ENCODE results near the gene PRR7. TPM values are rescaled to one million over a fixed set of nuclear protein-coding genes. Genes with fewer than 3 reads are reported as not detected.

PRR7 gene
- total and polyA plus RNA-seq, 2 experiments from 2014 or later = 7.6 to 9.7 TPM

GRCh38 chr5:177490992-177491391 is 44.4 kb downstream of the PRR7 start (continued):
- TF ChIP-seq, protein P1, sequence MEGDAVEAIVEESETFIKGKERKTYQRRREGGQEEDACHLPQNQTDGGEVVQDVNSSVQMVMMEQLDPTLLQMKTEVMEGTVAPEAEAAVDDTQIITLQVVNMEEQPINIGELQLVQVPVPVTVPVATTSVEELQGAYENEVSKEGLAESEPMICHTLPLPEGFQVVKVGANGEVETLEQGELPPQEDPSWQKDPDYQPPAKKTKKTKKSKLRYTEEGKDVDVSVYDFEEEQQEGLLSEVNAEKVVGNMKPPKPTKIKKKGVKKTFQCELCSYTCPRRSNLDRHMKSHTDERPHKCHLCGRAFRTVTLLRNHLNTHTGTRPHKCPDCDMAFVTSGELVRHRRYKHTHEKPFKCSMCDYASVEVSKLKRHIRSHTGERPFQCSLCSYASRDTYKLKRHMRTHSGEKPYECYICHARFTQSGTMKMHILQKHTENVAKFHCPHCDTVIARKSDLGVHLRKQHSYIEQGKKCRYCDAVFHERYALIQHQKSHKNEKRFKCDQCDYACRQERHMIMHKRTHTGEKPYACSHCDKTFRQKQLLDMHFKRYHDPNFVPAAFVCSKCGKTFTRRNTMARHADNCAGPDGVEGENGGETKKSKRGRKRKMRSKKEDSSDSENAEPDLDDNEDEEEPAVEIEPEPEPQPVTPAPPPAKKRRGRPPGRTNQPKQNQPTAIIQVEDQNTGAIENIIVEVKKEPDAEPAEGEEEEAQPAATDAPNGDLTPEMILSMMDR (conservative IDR thresholded peaks at IDR 0.05; ENCODE audit: low read depth in 2 of 2) = no peak
- TF ChIP-seq REST (IDR thresholded peaks at IDR 0.05; ENCODE audit: unreplicated experiment) = no peak

GRCh38 chr5:177491429-177491945 is 44.9 kb downstream of the PRR7 start:
- Histone ChIP-seq H3K27me3 (ENCODE audit: insufficient read depth) (no peaks in the 10 kb centered on the region), H3F3A (replicated peaks; ENCODE audit: low read depth) (peaks cover 39% of the 10 kb centered on the region; the same call in 1 of the 2 replicates), H3K4me1 (ENCODE audit: insufficient read depth) (peaks cover 30% of the 10 kb centered on the region), H4K20me1 (replicated peaks; ENCODE audit: insufficient read depth) (no peaks in the 10 kb centered on the region; the same call in 1 of the 2 replicates), H3K79me2 (replicated peaks; ENCODE audit: insufficient read depth) (peaks cover 19% of the 10 kb centered on the region), H3K36me3 (ENCODE audit: insufficient read depth) (peaks cover 10% of the 10 kb centered on the region), H3K4me3 (no peak overlapping the region), H2AFZ (no peak overlapping the region), H3K27ac (ENCODE audit: low read depth) (no peak overlapping the region), H3K9me2 (ENCODE audit: insufficient read depth) (no peaks in the 10 kb centered on the region), H3K4me2 (peak overlapping the region; percentile 64; the same call in 1 of the 2 replicates)
- peak; percentile 94 for DNase-seq (ENCODE audit: low spot score)
- ATAC-seq = peak; percentile 59
- peak overlapping the region; percentile 46; the same call in 1 of the 3 replicates for H3K4me3 Mint-ChIP-seq
- 0 out of 2 replicates have a peak overlapping the region, but pooled peaks have one; percentile 56 for H3K27ac Mint-ChIP-seq
- H3K27me3 Mint-ChIP-seq (ENCODE audit: insufficient read depth, low read depth, poor library complexity) = peaks cover 35% of the 10 kb centered on the region
- peaks cover 2% of the 10 kb centered on the region; the same call in 1 of the 3 replicates for H3K9me3 Mint-ChIP-seq
- H3K36me3 Mint-ChIP-seq (ENCODE audit: low read depth) = peaks cover 64% of the 10 kb centered on the region
- H3K4me1 Mint-ChIP-seq = peaks cover 38% of the 10 kb centered on the region
- TF ChIP-seq EZH2 (IDR thresholded peaks at IDR 0.05; ENCODE audit: low read depth, unreplicated experiment) (no peak), CREB1 (CRISPR knock-in tag; IDR thresholded peaks at IDR 0.05; ENCODE audit: low read depth) (peak; percentile 81), NANOG (IDR thresholded peaks at IDR 0.05; ENCODE audit: borderline replicate concordance) (no peak), ZNF331 (CRISPR knock-in tag; IDR thresholded peaks at IDR 0.05; ENCODE audit: low read depth) (0 out of 2 replicates have a peak, but pooled peaks have one; percentile 3)
- TF ChIP-seq, protein P1 (conservative IDR thresholded peaks at IDR 0.05; ENCODE audit: low read depth in 2 of 2) = peak; percentile 83 to 96

Data from GM23338 (cell line).